GM12878 (cell line): Measurements from ENCODE around the gene PLXNA4. TPM values are rescaled to one million over a fixed set of nuclear protein-coding genes. Genes with fewer than 3 reads are reported as not detected.

ENCODE experiments used
- ATAC-seq: fragments of 200-7000 bp; cut with Tn5 transposase; 3 replicates; pipeline ENCODE4 v1.9.1; 2020; ENCODE audit warnings: mild to moderate bottlenecking, moderate library complexity
- BruUV-seq: library from RNA; stranded (reverse); fragments of 400-500 nt; replicated peaks from 2 replicates; lab custom pipeline; 2021; lab: Mats Ljungman, UMichigan
- CTCF ChIA-PET: fragments of 300-600 bp; sonication (Branson Sonifier 250); formaldehyde crosslinking; extraction: SDS; loops from one replicate; lab custom pipeline; 2021; ENCODE audit warnings: inconsistent platforms; lab: Yijun Ruan, JAX
- POLR2A ChIA-PET: fragments of 350-600 bp; formaldehyde crosslinking; extraction: SDS; loops from one replicate; lab custom pipeline; 2021; ENCODE audit warnings: inconsistent platforms; lab: Charles Lee
- RAD21 ChIA-PET: fragments of 300-600 bp; sonication (Branson Sonifier 250); formaldehyde crosslinking; loops from one replicate; lab custom pipeline; 2023; ENCODE audit warnings: antibody characterized with exemption; ENCODE audit not compliant: unreplicated experiment; lab: Charles Lee
- SMC1A ChIA-PET: fragments of 300-600 bp; sonication (Branson Sonifier 250); formaldehyde crosslinking; loops from one replicate; lab custom pipeline; 2023; ENCODE audit not compliant: unreplicated experiment, uncharacterized antibody; lab: Charles Lee
- DNase-seq: peaks from one replicate; pipeline ENCODE4 v3.0.0-alpha.2; 2011; ENCODE audit warnings: low read depth, low spot score
- FAIRE-seq: peaks from 3 replicates; lab custom pipeline; 2011; peaks lifted over from hg19 to GRCh38; lab: Jason Lieb, UNC
- H2AFZ ChIP-seq: 2 replicates; pipeline ENCODE4 v1.6.0; 2011; ENCODE audit warnings: low read depth, low read length, control low read depth; ENCODE audit not compliant: control insufficient read depth
- H3K27ac ChIP-seq: 2 replicates; pipeline ENCODE4 v1.5.1; 2011; ENCODE audit warnings: control low read depth; ENCODE audit not compliant: control insufficient read depth, insufficient read depth
- H3K27me3 ChIP-seq, 2 experiments: replicated peaks in 1 of 2; 2 replicates each; pipeline versions ENCODE4 v1.6.0 to v1.6.1; 2011; ENCODE audit warnings: low read length in 1 of 2; ENCODE audit not compliant: control insufficient read depth in 2 of 2, insufficient read depth in 2 of 2
- H3K36me3 ChIP-seq, 2 experiments: 2 replicates each; pipeline ENCODE4 v1.5.1; 2011; ENCODE audit warnings: low read length in 1 of 2; ENCODE audit not compliant: control insufficient read depth in 2 of 2, insufficient read depth in 2 of 2
- H3K4me1 ChIP-seq: 2 replicates; pipeline ENCODE4 v1.6.1; 2011; ENCODE audit warnings: mild to moderate bottlenecking, low read length, moderate library complexity, mixed read lengths; ENCODE audit not compliant: control insufficient read depth, insufficient read depth
- H3K4me2 ChIP-seq: 2 replicates; pipeline ENCODE4 v1.6.0; 2011; ENCODE audit warnings: control low read depth; ENCODE audit not compliant: control insufficient read depth, insufficient read depth
- H3K4me3 ChIP-seq: fragments of 200-600 bp; sonication (generic); 2 replicates; pipeline ENCODE4 v1.5.1; 2016
- H3K79me2 ChIP-seq: 2 replicates; pipeline ENCODE4 v1.6.0; 2011; ENCODE audit warnings: low read length; ENCODE audit not compliant: control insufficient read depth, insufficient read depth
- H3K9ac ChIP-seq: 2 replicates; pipeline ENCODE4 v1.8.0; 2011; ENCODE audit warnings: low read length, control low read depth, mixed read lengths; ENCODE audit not compliant: control insufficient read depth, insufficient read depth
- H3K9me3 ChIP-seq: replicated peaks from 3 replicates; pipeline ENCODE4 v1.5.1; 2011; ENCODE audit warnings: mild to moderate bottlenecking, low read length; ENCODE audit not compliant: control insufficient read depth, insufficient read depth
- H4K20me1 ChIP-seq: 2 replicates; pipeline ENCODE4 v1.6.0; 2011; ENCODE audit not compliant: control insufficient read depth, insufficient read depth
- CHD4 ChIP-seq: fragments of 200-600 bp; sonication (generic); IDR thresholded peaks from 2 replicates; pipeline ENCODE4 v1.6.1; 2016; ENCODE audit warnings: mild to moderate bottlenecking
- FOS ChIP-seq: IDR thresholded peaks from 3 replicates; pipeline ENCODE4 v1.6.1; 2011; ENCODE audit warnings: borderline replicate concordance; ENCODE audit not compliant: insufficient read length; ENCODE audit errors: extremely low read depth
- JUND ChIP-seq: IDR thresholded peaks from 2 replicates; pipeline ENCODE4 v1.6.1; 2012; ENCODE audit warnings: low read depth, mild to moderate bottlenecking, low read length, improper control_type of control experiment, moderate library complexity
- NFYA ChIP-seq: IDR thresholded peaks from 2 replicates; pipeline ENCODE4 v1.6.1; 2011; ENCODE audit warnings: low read depth, mild to moderate bottlenecking, low read length, improper control_type of control experiment, borderline replicate concordance
- RFX5 ChIP-seq: IDR thresholded peaks from 2 replicates; pipeline ENCODE4 v1.6.1; 2011; ENCODE audit warnings: low read depth, low read length, improper control_type of control experiment
- TCF3 ChIP-seq: IDR thresholded peaks from 2 replicates; pipeline ENCODE4 v1.6.1; 2012; ENCODE audit warnings: low read depth, mild to moderate bottlenecking, low read length, borderline replicate concordance; ENCODE audit not compliant: insufficient read depth
- WGBS: methylation state at CpG from one replicate; pipeline ENCODE4 v1.1.6; 2016; ENCODE audit warnings: low lambda C conversion rate; ENCODE audit not compliant: insufficient replicate concordance, insufficient coverage; ENCODE audit errors: missing lambda C conversion rate; 5-methylcytosine and 5-hydroxymethylcytosine counted together
- in situ Hi-C: fragments of 300-500 bp; cut with MboI; formaldehyde crosslinking; loops from 9 replicates; pipeline ENCODE4 v1.14.3; 2018; ENCODE audit warnings: mixed read lengths
- intact Hi-C: fragments of 100-400 bp; cut with micrococcal nuclease; formaldehyde crosslinking; loops from one replicate; pipeline ENCODE4 v1.14.2; 2022; ENCODE audit not compliant: unreplicated experiment
- polyA plus RNA-seq, 11 experiments: library from polyadenylated mRNA; depleted of rRNA in 4 of 11; unstranded in 6 of 11; stranded (reverse) in 5 of 11; fragments of >200 nt; fragmentation: Nextera tagmentation in 4 of 11; fragmentation: Illumina TruSeq in 1 of 11; extraction: Ambion mirVana in 4 of 11; extraction: Trizol in 1 of 11; gene quantifications; 1 replicate in 1 of 11; 2 replicates in 10 of 11; pipeline versions ENCODE4 v1.2.1 to v1.2.3, GENCODE V29; 2011 to 2016; ENCODE audit warnings: inconsistent platforms in 2 of 11, missing spikeins in 2 of 11, low read depth in 1 of 11
- total RNA-seq, 4 experiments: library from RNA; depleted of rRNA in 3 of 4; stranded (reverse); fragments of >200 nt in 3 of 4; fragmentation: Illumina TruSeq in 1 of 4; extraction: Trizol in 1 of 4; gene quantifications; 2 replicates each; pipeline versions ENCODE4 v1.2.1 to v1.2.3, GENCODE V29; 2013 to 2021
- TF ChIP-seq, protein P1 (sequence below): IDR thresholded peaks from 2 replicates; pipeline ENCODE4 v1.6.1; 2011; ENCODE audit warnings: mild to moderate bottlenecking, low read depth, low read length, moderate library complexity; ENCODE audit not compliant: insufficient replicate concordance

Gene PLXNA4
- total and polyA plus RNA-seq, 10 of the 15 experiments (the other 5 are each of a cell fraction or from before 2014, with no cell fraction given): 0.03 TPM; not detected in 9

DNA sequence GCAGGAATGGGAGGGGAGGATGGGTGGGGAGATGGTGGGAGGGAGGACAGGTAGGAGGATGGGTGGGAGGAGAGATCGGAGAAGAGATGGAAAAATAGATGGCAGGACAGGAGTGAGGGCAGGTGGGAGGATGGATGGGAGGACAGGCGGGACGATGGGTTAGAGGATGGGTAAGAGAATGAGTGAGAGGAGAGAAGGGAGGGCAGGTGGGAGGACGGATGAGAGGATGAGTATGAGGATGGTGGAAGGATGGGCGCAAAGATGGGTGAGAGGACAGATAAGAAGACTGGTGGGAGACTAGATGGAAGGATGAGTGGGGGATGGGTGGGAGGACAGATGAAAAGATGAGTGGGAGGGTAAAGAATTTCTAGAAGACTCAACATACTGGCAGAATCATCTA, 438.6 kb downstream of the PLXNA4 start:
- DNase-seq (no peak), FAIRE-seq (no peak), ATAC-seq (no peak)
- ChIA-PET RAD21 (no interaction called here), SMC1A (no interaction called here), CTCF (no interaction called here), POLR2A (no interaction called here)
- Histone ChIP-seq H3K36me3 (no peaks in the 10 kb centered on the region), H3K27me3 (no peaks in the 10 kb centered on the region; a peak in 1 of 4 replicates), H3K4me3 (no peak overlapping the region), H2AFZ (no peak overlapping the region), H4K20me1 (no peaks in the 10 kb centered on the region), H3K4me1 (no peaks in the 10 kb centered on the region), H3K9ac (no peak overlapping the region), H3K27ac (no peak overlapping the region), H3K9me3 (no peaks in the 10 kb centered on the region), H3K4me2 (no peak overlapping the region), H3K79me2 (no peaks in the 10 kb centered on the region)
- 19% methylated on average over 2 of the region's 5 CpGs for WGBS
- in situ Hi-C loops: no loop called here
- no peak for TF ChIP-seq NFYA
- TF ChIP-seq RFX5: no peak
- TF ChIP-seq, protein P1, sequence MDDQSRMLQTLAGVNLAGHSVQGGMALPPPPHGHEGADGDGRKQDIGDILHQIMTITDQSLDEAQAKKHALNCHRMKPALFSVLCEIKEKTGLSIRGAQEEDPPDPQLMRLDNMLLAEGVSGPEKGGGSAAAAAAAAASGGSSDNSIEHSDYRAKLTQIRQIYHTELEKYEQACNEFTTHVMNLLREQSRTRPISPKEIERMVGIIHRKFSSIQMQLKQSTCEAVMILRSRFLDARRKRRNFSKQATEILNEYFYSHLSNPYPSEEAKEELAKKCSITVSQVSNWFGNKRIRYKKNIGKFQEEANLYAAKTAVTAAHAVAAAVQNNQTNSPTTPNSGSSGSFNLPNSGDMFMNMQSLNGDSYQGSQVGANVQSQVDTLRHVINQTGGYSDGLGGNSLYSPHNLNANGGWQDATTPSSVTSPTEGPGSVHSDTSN: no peak
- TF ChIP-seq TCF3: no peak
- no peak for TF ChIP-seq JUND
- no peak for TF ChIP-seq FOS
- no peak for TF ChIP-seq CHD4
- intact Hi-C loops: no loop called here
- no TSS peak for BruUV-seq
